Measurements from ENCODE around the gene ATP6V0E1.
"Not testable (repeated sequence)": the region's sequence is repeated elsewhere in the genome, so short reads cannot be mapped to it uniquely, and the experiment has no call there.

ATP6V0E1 gene

GRCh38 chr5:173075970-173076369 lies 92.4 kb downstream of the ATP6V0E1 start:
- no peak for DNase-seq (ENCODE audit: low read depth in 2 of 2)

DNA sequence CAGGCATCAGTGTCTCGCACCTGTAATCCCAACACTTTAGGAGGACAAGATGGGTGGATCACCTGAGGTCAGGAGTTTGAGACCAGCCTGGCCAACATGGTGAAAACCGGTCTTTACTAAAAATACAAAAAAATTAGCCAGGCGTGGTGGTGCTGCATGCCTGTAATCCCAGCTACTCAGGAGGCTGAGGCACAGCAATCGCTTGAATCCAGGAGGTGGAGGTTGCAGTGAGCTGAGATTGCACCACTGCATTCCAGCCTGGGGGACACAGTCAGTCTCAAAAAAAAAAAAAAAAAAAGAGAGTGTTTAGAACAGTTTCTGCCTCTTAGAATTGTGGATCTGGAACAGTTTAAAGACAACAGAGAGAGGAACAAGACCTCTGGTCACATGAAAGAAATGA lies 92.9 kb downstream of the ATP6V0E1 start:
- DNase-seq (ENCODE audit: low read depth in 2 of 2), result not testable (repeated sequence)

DNA sequence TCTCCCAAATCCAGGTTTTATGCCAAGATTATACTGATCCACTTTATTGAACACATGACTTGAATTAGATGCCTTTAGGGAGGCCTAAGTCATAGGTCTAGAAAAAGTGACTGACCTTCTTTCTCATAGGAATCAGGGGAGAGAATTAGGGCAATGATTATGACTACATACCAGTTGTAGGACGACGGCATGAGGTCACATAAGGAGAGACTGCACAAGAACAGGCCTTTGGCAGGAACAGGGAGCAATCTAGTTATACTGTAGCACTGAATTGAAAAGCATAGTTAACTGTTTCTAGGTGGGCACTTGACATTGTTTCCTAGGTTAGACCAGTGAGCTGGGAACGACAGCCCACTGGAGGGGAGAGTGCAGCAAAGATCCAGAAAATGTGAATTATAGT lies 95.3 kb downstream of the ATP6V0E1 start:
- DNase-seq (ENCODE audit: low read depth in 2 of 2), result no peak
